ENCODE results near the gene ERO1B.

ERO1B gene

GRCh38 chr1:236173174-236173767, 108.5 kb downstream of the ERO1B start:
- Histone ChIP-seq H2AFZ (ENCODE audit: low read depth, low read length) (no peak overlapping the region), H3K79me2 (ENCODE audit: low read length) (peaks cover 32% of the 10 kb centered on the region), H3K4me2 (ENCODE audit: low read length) (no peak overlapping the region), H3K4me3 (ENCODE audit: low read length) (no peak overlapping the region), H3K27ac (ENCODE audit: low read length) (no peak overlapping the region), H3K4me1 (ENCODE audit: low read length) (peaks cover 7% of the 10 kb centered on the region), H3K9ac (ENCODE audit: low read length) (no peak overlapping the region), H3K9me3 (ENCODE audit: insufficient read depth, low read length) (no peaks in the 10 kb centered on the region), H4K20me1 (ENCODE audit: insufficient read depth, low read length) (peaks cover 46% of the 10 kb centered on the region), H3K27me3 (ENCODE audit: low read depth, low read length) (no peaks in the 10 kb centered on the region), H3K36me3 (replicated peaks; ENCODE audit: low read depth, low read length) (peaks cover 53% of the 10 kb centered on the region)
- TF ChIP-seq CTCF (IDR thresholded peaks at IDR 0.05; ENCODE audit: low read depth, low read length) (no peak), EZH2phosphoT487 (IDR thresholded peaks at IDR 0.05; ENCODE audit: low read depth) (no peak)

GRCh38 chr1:236172041-236172579, 109.6 kb downstream of the ERO1B start:
- H3K4me1 ChIP-seq (ENCODE audit: low read length) = peaks cover 9% of the 10 kb centered on the region
- no peak overlapping the region for H3K4me3 ChIP-seq (ENCODE audit: low read length)
- peaks cover 39% of the 10 kb centered on the region for H3K79me2 ChIP-seq (ENCODE audit: low read length)
- H4K20me1 ChIP-seq (ENCODE audit: insufficient read depth, low read length) = peaks cover 47% of the 10 kb centered on the region
- no peak for TF ChIP-seq CTCF (IDR thresholded peaks at IDR 0.05; ENCODE audit: low read depth, low read length)
- TF ChIP-seq EZH2phosphoT487 (IDR thresholded peaks at IDR 0.05; ENCODE audit: low read depth) = no peak
- no peaks in the 10 kb centered on the region for H3K9me3 ChIP-seq (ENCODE audit: insufficient read depth, low read length)
- H3K36me3 ChIP-seq (replicated peaks; ENCODE audit: low read depth, low read length) = peaks cover 55% of the 10 kb centered on the region
- no peaks in the 10 kb centered on the region for H3K27me3 ChIP-seq (ENCODE audit: low read depth, low read length)
- H2AFZ ChIP-seq (ENCODE audit: low read depth, low read length) = no peak overlapping the region
- no peak overlapping the region for H3K4me2 ChIP-seq (ENCODE audit: low read length)
- no peak overlapping the region for H3K9ac ChIP-seq (ENCODE audit: low read length)
- no peak overlapping the region for H3K27ac ChIP-seq (ENCODE audit: low read length)

DNA sequence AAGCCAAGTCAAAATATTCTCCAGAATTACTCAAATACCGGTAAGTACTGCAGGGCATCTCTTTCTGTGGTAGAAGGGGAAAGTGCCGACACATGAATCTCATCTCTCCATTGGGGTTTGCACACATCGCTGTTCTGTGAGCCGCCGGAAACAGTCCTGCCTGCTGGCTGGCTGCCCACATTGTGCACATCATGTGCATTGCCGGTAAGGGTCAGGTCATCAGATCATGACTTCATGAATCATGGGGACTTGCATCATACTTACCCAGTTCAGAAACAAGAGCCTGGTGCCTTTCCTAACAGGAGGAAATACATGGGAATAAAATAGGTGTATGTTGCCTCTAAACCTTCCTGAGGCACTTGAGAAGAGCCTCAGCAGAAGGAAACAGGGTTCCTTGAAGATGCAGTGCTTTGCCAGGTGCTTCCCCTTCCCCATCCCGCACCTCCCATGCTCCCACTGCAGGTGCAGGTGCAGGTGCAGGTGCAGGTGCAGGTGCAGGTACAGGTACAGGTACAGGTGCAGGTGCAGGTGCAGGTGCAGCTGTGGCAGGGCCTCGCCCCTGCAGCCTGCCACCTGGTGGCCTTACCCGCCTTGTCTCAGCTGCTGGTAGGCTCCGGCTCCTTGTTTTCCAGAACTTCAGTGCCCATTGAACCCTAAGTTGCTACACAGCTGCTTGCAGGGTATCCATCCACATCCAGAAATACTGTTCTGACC, 112.9 kb downstream of the ERO1B start:
- H3K4me1 ChIP-seq (ENCODE audit: low read length) = peaks cover 13% of the 10 kb centered on the region
- peaks cover 60% of the 10 kb centered on the region for H3K36me3 ChIP-seq (replicated peaks; ENCODE audit: low read depth, low read length)
- no peaks in the 10 kb centered on the region for H3K27me3 ChIP-seq (ENCODE audit: low read depth, low read length)
- H3K79me2 ChIP-seq (ENCODE audit: low read length) = peaks cover 60% of the 10 kb centered on the region
- H3K4me2 ChIP-seq (ENCODE audit: low read length) = no peak overlapping the region
- H3K9me3 ChIP-seq (ENCODE audit: insufficient read depth, low read length) = no peaks in the 10 kb centered on the region
- H4K20me1 ChIP-seq (ENCODE audit: insufficient read depth, low read length) = peaks cover 35% of the 10 kb centered on the region
- no peak overlapping the region for H2AFZ ChIP-seq (ENCODE audit: low read depth, low read length)
- no peak overlapping the region for H3K9ac ChIP-seq (ENCODE audit: low read length)
- H3K4me3 ChIP-seq (ENCODE audit: low read length) = no peak overlapping the region
- TF ChIP-seq CTCF (IDR thresholded peaks at IDR 0.05; ENCODE audit: low read depth, low read length) = peak; percentile 43
- TF ChIP-seq EZH2phosphoT487 (IDR thresholded peaks at IDR 0.05; ENCODE audit: low read depth) = no peak
- H3K27ac ChIP-seq (ENCODE audit: low read length) = no peak overlapping the region; the same call in 1 of the 2 replicates

- H3K4me1 ChIP-seq (ENCODE audit: low read length) = peaks cover 24% of the 10 kb centered on the region
- H3K4me2 ChIP-seq (ENCODE audit: low read length) = no peak overlapping the region
- no peak overlapping the region for H2AFZ ChIP-seq (ENCODE audit: low read depth, low read length)
- H3K79me2 ChIP-seq (ENCODE audit: low read length) = peaks cover 73% of the 10 kb centered on the region
- no peak overlapping the region for H3K4me3 ChIP-seq (ENCODE audit: low read length)
- H3K27ac ChIP-seq (ENCODE audit: low read length) = no peak overlapping the region
- peaks cover 34% of the 10 kb centered on the region for H4K20me1 ChIP-seq (ENCODE audit: insufficient read depth, low read length)
- H3K36me3 ChIP-seq (replicated peaks; ENCODE audit: low read depth, low read length) = peaks cover 60% of the 10 kb centered on the region
- H3K9ac ChIP-seq (ENCODE audit: low read length) = no peak overlapping the region
- H3K9me3 ChIP-seq (ENCODE audit: insufficient read depth, low read length) = no peaks in the 10 kb centered on the region
- H3K27me3 ChIP-seq (ENCODE audit: low read depth, low read length) = no peaks in the 10 kb centered on the region
- TF ChIP-seq CTCF (IDR thresholded peaks at IDR 0.05; ENCODE audit: low read depth, low read length) (no peak), EZH2phosphoT487 (IDR thresholded peaks at IDR 0.05; ENCODE audit: low read depth) (no peak)
Measured at GRCh38 chr1:236167578-236167977, 114.2 kb downstream of the ERO1B start.

Measured in OCI-LY3 (cell line).